LNCAP (cell line): Measurements from ENCODE around the gene PNMA8C.

Experiments used
- TF ChIP-seq, protein P1 (sequence below): fragments of 450-650 bp; IDR thresholded peaks from 2 replicates; pipeline ENCODE4 v1.5.1; 2017; ENCODE audit warnings: mild to moderate bottlenecking

The PNMA8C gene

DNA sequence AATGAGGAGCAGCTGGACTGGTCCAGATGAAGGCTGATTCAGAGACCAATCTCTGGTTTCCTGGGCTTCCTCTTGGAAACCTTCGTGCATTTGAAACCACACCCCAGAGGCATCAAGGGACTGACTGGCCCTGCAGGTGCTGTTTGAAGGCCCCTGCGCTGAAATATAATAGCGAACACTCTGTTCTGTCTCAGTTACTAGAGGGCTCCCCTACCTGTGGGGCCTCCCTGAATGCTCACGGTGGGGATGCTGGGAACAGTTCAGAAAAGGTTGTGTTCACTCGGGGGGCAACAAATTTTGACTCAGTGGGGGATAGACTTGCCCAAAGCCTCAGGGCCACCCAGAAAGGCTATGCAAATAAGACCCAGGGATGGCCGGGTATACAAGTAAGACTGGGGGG lies 21.8 kb downstream of the PNMA8C start:
- TF ChIP-seq, protein P1, sequence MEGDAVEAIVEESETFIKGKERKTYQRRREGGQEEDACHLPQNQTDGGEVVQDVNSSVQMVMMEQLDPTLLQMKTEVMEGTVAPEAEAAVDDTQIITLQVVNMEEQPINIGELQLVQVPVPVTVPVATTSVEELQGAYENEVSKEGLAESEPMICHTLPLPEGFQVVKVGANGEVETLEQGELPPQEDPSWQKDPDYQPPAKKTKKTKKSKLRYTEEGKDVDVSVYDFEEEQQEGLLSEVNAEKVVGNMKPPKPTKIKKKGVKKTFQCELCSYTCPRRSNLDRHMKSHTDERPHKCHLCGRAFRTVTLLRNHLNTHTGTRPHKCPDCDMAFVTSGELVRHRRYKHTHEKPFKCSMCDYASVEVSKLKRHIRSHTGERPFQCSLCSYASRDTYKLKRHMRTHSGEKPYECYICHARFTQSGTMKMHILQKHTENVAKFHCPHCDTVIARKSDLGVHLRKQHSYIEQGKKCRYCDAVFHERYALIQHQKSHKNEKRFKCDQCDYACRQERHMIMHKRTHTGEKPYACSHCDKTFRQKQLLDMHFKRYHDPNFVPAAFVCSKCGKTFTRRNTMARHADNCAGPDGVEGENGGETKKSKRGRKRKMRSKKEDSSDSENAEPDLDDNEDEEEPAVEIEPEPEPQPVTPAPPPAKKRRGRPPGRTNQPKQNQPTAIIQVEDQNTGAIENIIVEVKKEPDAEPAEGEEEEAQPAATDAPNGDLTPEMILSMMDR = no peak

DNA sequence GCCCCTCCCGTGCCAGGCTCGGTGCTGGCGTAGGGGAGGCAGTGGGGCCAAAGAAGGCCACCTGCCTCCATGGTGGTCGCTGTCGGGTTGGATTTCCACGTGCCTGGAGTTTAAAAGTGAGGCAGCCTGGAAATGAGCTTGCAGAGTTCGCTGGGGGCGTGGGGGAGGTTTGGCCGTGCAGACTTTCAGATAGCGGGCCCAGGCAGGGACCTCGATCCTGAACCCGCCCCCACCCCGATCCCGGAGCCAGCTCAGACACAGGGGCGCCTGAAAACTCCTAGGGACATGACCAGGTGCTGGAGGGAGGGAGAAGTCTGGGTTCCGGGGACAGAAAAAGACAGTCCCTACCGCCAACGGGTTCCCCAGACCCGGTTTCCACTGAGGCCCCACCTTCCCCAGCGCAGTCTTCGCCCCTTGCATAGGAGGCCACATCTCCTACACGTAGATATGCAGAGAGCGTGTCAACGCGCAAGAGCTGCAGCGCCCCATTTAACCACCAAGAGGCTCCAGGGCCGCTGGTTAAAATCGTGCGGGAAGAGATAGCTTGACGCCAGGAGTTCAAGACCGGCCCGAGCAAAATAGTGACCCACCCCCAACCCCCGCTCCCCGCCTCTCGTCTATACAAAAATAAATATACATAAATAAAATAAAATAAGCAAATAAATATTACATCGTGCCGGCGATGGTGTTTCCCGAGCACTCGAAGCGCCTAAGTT lies 23.8 kb downstream of the PNMA8C start:
- TF ChIP-seq, protein P1 = no peak

DNA sequence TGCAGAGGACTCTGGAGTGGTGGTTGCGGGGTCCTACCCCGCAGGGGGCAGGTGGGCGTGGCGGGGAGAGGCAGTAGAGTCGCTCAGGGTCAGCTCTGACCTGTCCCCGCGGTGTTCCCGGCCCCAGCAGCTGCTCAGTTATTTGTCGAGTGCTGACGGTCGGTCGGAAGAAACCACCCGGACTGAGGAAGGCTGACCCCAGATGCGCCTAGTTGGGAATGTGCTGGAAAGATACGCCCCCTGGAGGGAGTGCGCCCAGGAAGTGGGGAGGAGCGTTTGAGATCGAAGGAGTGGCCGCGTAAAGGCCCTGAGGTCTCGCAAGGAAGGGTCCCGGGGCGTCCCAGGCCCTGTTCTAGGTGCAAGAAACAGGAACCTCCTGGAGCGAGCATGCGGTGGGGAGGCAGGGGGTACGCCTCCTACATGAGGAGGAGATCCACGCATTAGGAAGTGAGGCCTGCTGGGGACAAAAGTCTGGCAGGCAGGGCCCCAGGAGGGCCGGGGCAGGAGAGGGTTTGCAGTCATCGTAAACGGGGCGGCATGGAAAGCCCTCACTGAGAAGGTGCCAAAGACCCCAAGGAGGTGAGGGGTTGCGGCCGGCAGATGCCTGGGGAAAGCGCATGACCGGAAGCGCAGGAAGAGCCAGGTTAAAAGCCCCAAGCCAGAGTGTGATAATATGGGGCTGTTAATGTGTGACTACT lies 24.5 kb downstream of the PNMA8C start:
- TF ChIP-seq, protein P1 = no peak

DNA sequence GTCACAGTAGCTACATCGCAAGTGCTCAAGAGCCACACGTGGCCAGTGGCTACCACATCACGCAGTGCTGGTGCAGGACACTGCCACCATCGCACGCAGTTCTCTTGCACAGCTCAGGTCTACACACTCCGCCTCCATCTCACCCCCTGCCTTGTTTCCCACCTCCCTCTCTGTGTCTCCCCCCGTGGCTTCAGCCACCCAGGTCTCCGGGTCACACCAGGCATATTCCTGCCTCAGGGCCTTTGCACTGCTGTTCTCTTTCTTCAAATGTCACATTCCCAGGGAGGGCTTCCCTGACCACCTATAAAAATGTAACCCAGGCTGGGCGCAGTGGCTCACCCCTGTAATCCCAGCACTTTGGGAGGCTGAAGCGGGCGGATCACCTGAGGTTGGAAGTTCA lies 26.0 kb downstream of the PNMA8C start:
- TF ChIP-seq, protein P1 = no peak

DNA sequence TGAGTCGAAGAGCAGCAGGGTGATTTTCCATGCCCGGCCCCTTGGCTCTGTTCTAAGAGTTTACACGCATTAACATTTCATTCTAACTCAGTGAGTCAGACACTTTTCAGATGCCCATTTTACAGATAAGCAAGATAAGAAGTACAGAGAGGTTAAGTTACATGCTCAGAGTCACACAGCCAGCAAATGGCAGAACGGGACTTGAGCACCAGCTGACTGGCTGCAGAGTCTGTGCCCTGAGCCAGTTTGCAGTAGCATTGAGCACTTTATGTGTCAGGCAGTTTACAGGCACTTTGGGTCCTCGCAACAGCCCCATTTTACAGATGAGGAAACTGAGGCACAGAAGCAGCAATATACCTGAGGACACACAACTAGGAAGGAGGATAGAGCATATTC lies 34.3 kb downstream of the PNMA8C start:
- TF ChIP-seq, protein P1 = no peak

DNA sequence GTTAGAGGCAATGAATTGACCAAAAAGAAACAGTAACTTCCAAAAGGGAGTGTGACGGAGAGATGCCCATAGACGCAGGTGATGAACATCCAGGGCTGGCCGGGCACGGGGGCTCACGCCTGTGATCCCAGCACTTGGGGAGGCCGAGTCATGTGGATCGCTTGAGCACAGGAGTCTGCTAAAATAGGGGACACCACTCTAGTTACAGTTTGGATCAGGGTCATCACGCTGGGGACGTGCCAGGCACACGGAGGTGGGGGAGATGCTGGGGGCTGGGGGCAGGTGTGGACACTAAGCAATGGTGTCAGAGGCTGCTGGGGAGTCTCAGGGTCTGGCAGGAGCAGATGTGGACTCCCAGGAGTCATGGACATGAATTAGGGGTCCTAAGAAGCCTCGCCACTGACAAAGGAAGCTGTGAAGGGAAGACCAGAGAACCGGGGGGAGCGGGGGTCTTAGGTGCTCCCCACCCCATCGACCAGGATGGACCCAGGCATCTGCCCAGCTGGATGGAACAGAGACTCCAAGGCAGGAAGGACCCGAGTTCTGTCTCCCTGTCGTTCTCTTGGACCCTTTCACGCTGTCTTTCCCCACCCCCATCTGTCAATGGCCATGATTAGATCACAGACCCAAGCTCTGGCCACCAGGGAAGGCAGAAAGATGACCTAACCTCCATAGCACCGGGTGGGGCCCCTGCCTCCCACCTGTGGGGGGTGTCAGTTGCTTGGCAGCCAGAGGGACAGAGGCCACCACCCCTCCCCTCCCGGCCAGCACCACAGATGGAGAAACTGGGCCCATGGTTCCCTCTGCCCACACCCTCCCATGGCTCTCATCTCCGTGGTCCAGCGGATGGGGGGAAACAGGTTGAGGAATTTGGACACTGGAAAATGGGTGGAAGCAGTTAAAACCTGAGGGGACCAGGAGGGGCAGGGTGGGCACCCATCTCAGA lies 35.0 kb downstream of the PNMA8C start:
- TF ChIP-seq, protein P1 = no peak

DNA sequence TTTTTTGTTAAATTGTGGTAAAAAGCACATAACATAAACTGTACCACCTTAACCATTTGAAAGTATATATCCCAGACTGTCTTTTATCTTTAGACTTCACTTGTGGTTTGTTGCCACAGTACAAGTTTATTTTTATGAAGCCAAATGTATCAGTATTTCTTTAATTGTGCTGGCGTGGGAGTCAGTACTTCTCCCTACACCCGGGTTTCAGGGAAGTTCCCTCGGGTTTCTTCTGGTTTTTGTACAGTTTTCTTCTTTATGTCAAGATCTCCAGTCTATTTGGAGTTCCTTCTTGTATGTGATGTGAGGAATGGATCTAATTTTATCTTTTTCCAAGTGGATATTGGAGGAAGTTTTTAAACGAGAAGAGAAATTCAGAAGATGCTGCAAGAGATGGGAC lies 35.9 kb downstream of the PNMA8C start:
- TF ChIP-seq, protein P1 = no peak
